ENCODE results near the gene ATF4. TPM values are rescaled to one million over a fixed set of nuclear protein-coding genes. Genes with fewer than 3 reads are reported as not detected.

The ATF4 gene
- total RNA-seq, 3 donors from 2014 or later: 201 to 581 (median 205) TPM

DNA sequence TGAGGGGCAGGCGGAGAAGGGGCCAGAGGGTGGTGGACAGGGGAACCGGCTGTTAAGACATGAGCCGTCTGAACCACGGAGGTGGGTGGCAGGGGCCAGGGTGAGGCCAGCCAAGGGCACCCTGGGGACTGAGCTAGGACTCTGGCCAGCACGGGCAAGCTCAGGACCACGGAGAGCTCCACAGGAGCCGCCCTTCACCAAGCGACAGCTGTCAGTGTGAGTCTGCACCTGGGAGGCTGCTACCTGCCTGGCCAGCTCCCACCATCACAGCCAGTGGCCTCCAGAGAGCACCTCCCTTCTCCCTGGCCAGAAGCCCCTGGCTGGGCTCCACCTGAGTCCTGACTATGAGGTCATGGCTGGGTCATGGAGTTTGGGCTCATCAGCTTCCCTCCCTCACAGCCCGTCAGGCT, 41.9 kb upstream of the ATF4 start:
- TF ChIP-seq, protein P1, sequence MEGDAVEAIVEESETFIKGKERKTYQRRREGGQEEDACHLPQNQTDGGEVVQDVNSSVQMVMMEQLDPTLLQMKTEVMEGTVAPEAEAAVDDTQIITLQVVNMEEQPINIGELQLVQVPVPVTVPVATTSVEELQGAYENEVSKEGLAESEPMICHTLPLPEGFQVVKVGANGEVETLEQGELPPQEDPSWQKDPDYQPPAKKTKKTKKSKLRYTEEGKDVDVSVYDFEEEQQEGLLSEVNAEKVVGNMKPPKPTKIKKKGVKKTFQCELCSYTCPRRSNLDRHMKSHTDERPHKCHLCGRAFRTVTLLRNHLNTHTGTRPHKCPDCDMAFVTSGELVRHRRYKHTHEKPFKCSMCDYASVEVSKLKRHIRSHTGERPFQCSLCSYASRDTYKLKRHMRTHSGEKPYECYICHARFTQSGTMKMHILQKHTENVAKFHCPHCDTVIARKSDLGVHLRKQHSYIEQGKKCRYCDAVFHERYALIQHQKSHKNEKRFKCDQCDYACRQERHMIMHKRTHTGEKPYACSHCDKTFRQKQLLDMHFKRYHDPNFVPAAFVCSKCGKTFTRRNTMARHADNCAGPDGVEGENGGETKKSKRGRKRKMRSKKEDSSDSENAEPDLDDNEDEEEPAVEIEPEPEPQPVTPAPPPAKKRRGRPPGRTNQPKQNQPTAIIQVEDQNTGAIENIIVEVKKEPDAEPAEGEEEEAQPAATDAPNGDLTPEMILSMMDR (IDR thresholded peaks at IDR 0.05): no peak
- no peaks in the 10 kb centered on the region for H3K36me3 ChIP-seq (ENCODE audit: low read depth)
- intact Hi-C loops (cut with DNase I, micrococcal nuclease): no loop called here
- DNase-seq: peak in 2 of 3 donors; percentile 70 to 74
- ATAC-seq: peak; percentile 59
- peaks cover 20% of the 10 kb centered on the region for H3K4me1 ChIP-seq (ENCODE audit: low read depth)
- no peaks in the 10 kb centered on the region for H3K9me3 ChIP-seq
- no peak overlapping the region for H3K4me3 ChIP-seq

DNA sequence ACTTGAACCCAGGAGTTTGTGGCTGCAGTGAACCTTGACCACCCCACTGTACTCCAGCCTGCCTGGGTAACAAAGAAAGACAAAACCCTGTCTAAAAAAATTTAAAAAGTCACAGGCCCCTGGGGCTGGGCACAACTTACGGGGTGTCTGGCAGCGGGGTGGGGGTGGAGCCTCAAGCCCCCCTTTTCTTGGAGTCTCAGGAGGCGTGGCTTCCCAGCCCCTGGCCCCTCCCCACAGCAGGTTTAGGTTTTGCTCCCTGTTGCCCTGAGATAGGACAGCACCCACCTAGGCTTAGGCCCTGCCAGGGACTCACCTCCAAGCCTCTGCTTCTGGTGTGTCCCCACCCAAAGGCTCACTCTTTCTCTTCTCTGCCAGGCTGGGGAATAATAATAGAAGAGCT, 41.1 kb upstream of the ATF4 start:
- TF ChIP-seq, protein P1 (IDR thresholded peaks at IDR 0.05): no peak
- Histone ChIP-seq H3K4me3 (no peak overlapping the region), H3K36me3 (ENCODE audit: low read depth) (no peaks in the 10 kb centered on the region), H3K9me3 (no peaks in the 10 kb centered on the region), H3K4me1 (ENCODE audit: low read depth) (peaks cover 12% of the 10 kb centered on the region)
- no peak for ATAC-seq
- intact Hi-C loops (cut with DNase I, micrococcal nuclease): no loop called here
- DNase-seq: no peak

DNA sequence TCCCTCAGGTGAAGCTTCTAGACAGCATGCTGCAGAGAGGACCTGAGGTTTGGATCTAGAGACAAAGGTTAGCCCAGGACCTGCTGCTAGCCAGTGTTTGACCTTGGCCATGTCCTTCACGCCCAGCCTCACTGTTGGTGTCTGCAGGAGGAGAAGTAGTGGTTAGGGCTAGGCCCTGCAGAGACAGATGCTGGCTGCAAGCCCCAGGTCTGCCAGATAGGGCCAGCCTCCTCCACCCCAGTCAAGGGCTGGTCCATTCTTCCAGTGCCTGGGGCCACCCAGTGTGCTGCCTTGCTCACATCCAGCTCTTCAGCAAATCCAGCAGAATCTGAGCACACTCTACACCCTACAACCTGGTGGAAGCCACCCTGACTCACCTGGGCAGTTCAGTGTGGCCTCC, 39.8 kb upstream of the ATF4 start:
- ATAC-seq (no peak), DNase-seq (no peak)
- Histone ChIP-seq H3K36me3 (ENCODE audit: low read depth) (no peaks in the 10 kb centered on the region), H3K9me3 (no peaks in the 10 kb centered on the region), H3K4me1 (ENCODE audit: low read depth) (no peaks in the 10 kb centered on the region), H3K4me3 (no peak overlapping the region)
- TF ChIP-seq, protein P1 (IDR thresholded peaks at IDR 0.05): no peak
- intact Hi-C loops (cut with DNase I, micrococcal nuclease): no loop called here

DNA sequence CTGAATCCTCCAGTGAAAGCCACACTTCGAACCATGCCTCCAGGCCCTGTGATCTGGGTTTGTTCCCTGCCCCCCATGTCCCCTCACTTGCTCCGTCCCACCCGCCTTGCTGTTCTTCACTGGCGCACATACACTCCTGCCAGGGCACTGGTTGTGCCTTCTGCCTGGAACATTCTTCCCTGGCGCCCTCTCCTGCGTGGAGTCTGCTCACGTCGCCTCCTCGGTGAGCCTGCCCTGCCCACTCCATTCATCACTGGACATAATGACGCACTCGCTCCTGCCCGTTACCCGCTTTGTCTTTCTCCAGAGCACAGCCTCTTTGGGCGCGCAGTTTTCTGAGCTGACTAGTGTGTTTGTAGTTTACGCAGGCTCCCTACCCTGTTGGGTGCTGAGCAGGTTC, 39.3 kb upstream of the ATF4 start:
- Histone ChIP-seq H3K36me3 (ENCODE audit: low read depth) (no peaks in the 10 kb centered on the region), H3K4me1 (ENCODE audit: low read depth) (no peaks in the 10 kb centered on the region), H3K4me3 (no peak overlapping the region), H3K9me3 (no peaks in the 10 kb centered on the region)
- DNase-seq (no peak), ATAC-seq (no peak)
- intact Hi-C loops (cut with DNase I, micrococcal nuclease): no loop called here
- TF ChIP-seq, protein P1 (IDR thresholded peaks at IDR 0.05): no peak

DNA sequence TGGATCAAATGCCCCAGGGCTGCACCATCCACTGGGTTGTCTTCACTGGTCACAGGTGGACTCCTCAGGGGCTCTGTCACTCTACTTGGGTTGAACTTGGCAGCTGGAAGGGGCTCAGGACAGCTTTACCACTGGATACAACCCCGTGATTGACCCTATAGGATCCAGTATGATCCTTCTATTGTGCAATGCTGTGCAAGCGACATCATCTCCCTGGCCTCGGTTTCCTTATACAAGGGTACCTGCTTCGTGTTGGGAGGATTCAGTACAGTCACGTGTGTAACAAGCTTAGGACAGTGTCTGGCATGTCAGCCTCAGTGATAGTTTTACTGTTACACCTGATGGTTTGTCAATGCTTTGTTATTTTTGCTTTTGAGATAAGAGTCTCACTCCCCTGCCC, 38.8 kb upstream of the ATF4 start:
- H3K36me3 ChIP-seq (ENCODE audit: low read depth): no peaks in the 10 kb centered on the region

More for the DNA sequence above, 38.8 kb upstream of the ATF4 start:
- no peak for DNase-seq
- ATAC-seq: no peak
- intact Hi-C loops (cut with DNase I, micrococcal nuclease): no loop called here
- TF ChIP-seq, protein P1 (IDR thresholded peaks at IDR 0.05): no peak
- no peaks in the 10 kb centered on the region for H3K4me1 ChIP-seq (ENCODE audit: low read depth)
- H3K4me3 ChIP-seq: no peak overlapping the region
- H3K9me3 ChIP-seq: no peaks in the 10 kb centered on the region

All from mucosa of descending colon (tissue), 3 donors.